ENCODE results near the gene DTWD1.
"Not testable (repeated sequence)": the region's sequence is repeated elsewhere in the genome, so short reads cannot be mapped to it uniquely, and the experiment has no call there.

GRCh38 chr15:49702982-49703381 is 82.1 kb downstream of the DTWD1 start:
- TF ChIP-seq, protein P1, sequence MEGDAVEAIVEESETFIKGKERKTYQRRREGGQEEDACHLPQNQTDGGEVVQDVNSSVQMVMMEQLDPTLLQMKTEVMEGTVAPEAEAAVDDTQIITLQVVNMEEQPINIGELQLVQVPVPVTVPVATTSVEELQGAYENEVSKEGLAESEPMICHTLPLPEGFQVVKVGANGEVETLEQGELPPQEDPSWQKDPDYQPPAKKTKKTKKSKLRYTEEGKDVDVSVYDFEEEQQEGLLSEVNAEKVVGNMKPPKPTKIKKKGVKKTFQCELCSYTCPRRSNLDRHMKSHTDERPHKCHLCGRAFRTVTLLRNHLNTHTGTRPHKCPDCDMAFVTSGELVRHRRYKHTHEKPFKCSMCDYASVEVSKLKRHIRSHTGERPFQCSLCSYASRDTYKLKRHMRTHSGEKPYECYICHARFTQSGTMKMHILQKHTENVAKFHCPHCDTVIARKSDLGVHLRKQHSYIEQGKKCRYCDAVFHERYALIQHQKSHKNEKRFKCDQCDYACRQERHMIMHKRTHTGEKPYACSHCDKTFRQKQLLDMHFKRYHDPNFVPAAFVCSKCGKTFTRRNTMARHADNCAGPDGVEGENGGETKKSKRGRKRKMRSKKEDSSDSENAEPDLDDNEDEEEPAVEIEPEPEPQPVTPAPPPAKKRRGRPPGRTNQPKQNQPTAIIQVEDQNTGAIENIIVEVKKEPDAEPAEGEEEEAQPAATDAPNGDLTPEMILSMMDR (conservative IDR thresholded peaks at IDR 0.05): not testable (repeated sequence)
- not testable (repeated sequence) for TF ChIP-seq EZH2 (IDR thresholded peaks at IDR 0.05; ENCODE audit: low read depth)
